Ectodermal cell (in vitro differentiated cells): ENCODE results near the gene MAP4K1.
"Not testable (repeated sequence)": the region's sequence is repeated elsewhere in the genome, so short reads cannot be mapped to it uniquely, and the experiment has no call there.

Experiments
- H3K27ac ChIP-seq: 2 replicates; pipeline ENCODE4 v1.7.0; 2013; ENCODE audit warnings: mild to moderate bottlenecking, low read depth, low read length; ENCODE audit not compliant: insufficient read depth, poor library complexity, severe bottlenecking
- H3K27me3 ChIP-seq: 2 replicates; pipeline ENCODE4 v1.7.0; 2013; ENCODE audit warnings: mild to moderate bottlenecking, low read length; ENCODE audit not compliant: insufficient read depth, control insufficient read depth, poor library complexity, severe bottlenecking
- H3K36me3 ChIP-seq: one replicate; pipeline ENCODE4 v1.7.0; 2013; ENCODE audit warnings: low read length; ENCODE audit not compliant: control insufficient read depth, insufficient read depth
- H3K4me1 ChIP-seq: one replicate; pipeline ENCODE4 v1.7.0; 2013; ENCODE audit warnings: low read length; ENCODE audit not compliant: control insufficient read depth, insufficient read depth
- H3K4me3 ChIP-seq: 2 replicates; pipeline ENCODE4 v1.7.0; 2013; ENCODE audit warnings: low read depth, low read length, control low read depth; ENCODE audit not compliant: insufficient read depth
- H3K9me3 ChIP-seq: 2 replicates; pipeline ENCODE4 v1.7.0; 2013; ENCODE audit warnings: mild to moderate bottlenecking, low read length, moderate library complexity; ENCODE audit not compliant: control insufficient read depth
- WGBS, 2 experiments: methylation state at CpG; one replicate each; pipeline ENCODE4 v1.1.7; 2013; ENCODE audit warnings: missing lambda C conversion rate in 2 of 2; 5-methylcytosine and 5-hydroxymethylcytosine counted together

MAP4K1 gene

DNA sequence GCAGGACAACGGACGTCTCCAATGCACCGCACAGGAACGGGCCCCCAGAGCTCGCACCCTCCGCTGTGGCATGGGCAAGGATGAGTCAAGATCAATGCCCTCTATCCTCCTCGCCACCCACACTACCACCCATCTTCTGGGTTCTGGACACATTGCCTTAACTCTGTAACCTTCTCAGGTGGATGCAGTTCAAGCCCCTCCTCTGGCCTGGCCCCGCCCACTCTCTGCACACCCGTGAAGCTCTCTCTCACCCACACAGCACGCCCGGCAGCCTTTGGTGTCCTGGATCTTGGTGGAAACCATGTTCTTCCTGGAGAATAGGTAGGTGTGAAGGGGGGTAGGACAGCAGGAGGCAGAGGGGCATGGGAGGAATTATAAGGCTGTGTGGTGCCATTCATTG lies 20.7 kb downstream of the MAP4K1 start:
- WGBS, 2 experiments = 87 to 89% methylated on average over 11 of the region's 11 CpGs
- Histone ChIP-seq H3K9me3 (no peaks in the 10 kb centered on the region), H3K36me3 (no peaks in the 10 kb centered on the region), H3K27me3 (no peaks in the 10 kb centered on the region), H3K4me3 (no peak overlapping the region), H3K4me1 (no peaks in the 10 kb centered on the region), H3K27ac (no peak overlapping the region)

DNA sequence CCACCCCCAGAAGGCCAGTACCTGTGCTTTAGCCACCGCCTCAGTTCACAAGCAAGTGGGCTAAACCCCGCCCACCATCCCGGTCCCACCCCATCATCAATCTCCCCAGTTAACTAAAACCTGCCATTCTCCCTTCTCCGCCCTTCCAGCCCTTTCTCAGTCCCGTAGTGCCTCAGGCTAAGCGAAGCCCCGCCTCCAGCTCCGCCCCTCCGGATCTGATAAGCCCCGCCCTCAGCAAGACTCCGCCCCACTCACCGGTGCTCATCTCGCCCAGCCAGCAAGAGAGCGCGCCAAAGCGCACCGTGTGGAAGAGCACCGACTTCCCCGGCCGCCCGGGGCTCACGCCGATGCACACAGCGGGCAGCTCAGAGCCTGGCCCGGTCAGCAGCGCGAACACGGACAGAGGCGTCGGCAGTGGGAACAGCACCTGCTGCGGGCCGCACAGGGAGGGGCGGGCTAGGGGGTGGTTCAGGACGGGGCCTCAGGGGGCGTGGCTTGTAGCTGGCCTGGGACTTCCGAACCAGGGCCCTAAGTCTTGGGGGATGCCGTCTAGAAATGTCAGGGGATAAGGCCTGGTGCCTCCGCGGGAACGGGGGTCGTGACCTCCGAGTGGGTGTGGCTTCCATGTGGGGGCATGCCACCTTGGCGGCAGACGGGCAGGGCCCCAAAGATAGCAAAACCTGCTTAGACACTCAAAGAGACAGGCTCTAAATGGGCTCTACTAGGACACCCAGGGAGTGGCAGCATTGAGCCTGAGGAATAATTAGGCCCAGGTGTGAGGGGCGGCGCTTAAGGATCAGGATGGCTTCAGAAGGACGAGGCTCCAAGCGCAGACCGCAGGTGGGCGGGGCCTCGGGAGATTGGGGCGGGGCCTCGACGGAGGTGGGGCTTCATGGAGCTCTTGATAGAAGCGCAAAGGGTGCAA lies 21.4 kb downstream of the MAP4K1 start:
- WGBS, 2 experiments = 3 to 5% methylated on average over 55 of the region's 55 CpGs
- no peaks in the 10 kb centered on the region for H3K27me3 ChIP-seq
- no peaks in the 10 kb centered on the region for H3K4me1 ChIP-seq
- no peaks in the 10 kb centered on the region for H3K36me3 ChIP-seq
- H3K27ac ChIP-seq = peak overlapping the region; percentile 11
- H3K9me3 ChIP-seq = no peaks in the 10 kb centered on the region
- peak overlapping the region; percentile 41 for H3K4me3 ChIP-seq

DNA sequence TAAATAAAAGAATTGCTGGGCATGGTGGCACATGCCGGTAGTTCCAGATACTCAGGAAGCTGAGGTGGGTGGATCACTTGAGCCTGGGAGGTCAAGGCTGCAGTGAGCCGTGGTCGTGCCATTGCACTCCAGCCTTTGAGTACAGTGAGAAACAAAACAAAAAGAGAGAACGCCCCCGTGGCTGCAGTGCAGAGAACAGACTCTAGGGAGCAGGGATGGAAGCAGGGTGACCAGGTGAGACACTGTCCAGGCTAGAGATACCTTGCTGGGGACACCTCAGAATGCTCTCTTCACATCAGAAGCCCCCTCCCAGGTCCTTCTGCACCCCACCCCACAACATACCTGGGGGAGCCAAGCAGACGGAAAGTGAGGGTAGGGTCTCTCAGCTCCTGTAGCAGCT lies 24.8 kb downstream of the MAP4K1 start:
- H3K27me3 ChIP-seq = no peaks in the 10 kb centered on the region
- H3K4me1 ChIP-seq = no peaks in the 10 kb centered on the region
- no peaks in the 10 kb centered on the region for H3K36me3 ChIP-seq
- H3K4me3 ChIP-seq = no peak overlapping the region
- WGBS, 2 experiments = 73 to 77% methylated on average over 6 of the region's 6 CpGs
- H3K27ac ChIP-seq = no peak overlapping the region
- H3K9me3 ChIP-seq = no peaks in the 10 kb centered on the region

DNA sequence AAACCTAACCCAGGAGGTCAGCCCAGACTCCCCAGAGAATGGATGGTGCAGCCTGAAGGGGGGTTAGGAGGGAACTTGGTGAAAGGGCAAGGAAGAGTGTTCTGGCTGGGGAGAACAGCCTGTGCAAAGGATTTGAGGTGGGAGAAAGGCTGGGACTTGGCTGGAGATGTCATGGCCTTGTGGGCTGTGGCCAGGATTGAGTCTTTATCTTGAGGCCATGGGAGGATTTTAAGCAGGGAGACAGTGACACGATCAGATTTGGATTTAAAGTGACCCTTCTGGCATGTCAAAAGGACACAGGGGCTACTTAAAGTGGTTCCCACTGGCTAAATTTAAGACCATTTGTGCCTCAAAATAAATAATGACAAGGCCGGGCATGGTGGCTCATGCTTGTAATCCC lies 29.7 kb downstream of the MAP4K1 start:
- H3K9me3 ChIP-seq = no peaks in the 10 kb centered on the region

DNA sequence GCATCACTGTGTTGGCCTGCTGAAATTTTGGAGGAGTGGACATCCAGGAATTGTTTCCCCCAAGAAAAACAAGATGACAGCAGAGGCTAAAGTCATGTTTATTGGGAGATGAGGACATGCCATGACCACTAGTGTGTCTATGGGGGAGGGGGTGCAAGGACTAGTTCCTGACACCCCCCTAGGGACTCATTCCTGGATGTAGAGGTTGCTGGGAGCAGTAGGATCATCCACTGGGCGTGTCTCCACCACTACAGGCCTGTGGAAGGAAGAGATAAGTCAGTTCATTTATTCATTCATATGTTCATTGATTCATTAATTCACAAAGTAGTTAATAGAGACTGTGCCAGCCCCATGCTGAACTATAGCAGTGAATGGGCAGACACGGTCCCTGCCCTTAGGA lies 30.2 kb downstream of the MAP4K1 start:
- Histone ChIP-seq H3K27ac (no peak overlapping the region), H3K36me3 (no peaks in the 10 kb centered on the region), H3K4me3 (no peak overlapping the region), H3K27me3 (no peaks in the 10 kb centered on the region), H3K9me3 (no peaks in the 10 kb centered on the region), H3K4me1 (no peaks in the 10 kb centered on the region)
- WGBS, 2 experiments = 94 to 95% methylated on average over 1 to 2 of the region's 2 CpGs

More for the DNA sequence above, 29.7 kb downstream of the MAP4K1 start:
- Histone ChIP-seq H3K4me3 (no peak overlapping the region), H3K27ac (no peak overlapping the region), H3K36me3 (no peaks in the 10 kb centered on the region), H3K27me3 (no peaks in the 10 kb centered on the region), H3K4me1 (no peaks in the 10 kb centered on the region)
- 93% methylated on average over 2 of the region's 2 CpGs for WGBS, 2 experiments

DNA sequence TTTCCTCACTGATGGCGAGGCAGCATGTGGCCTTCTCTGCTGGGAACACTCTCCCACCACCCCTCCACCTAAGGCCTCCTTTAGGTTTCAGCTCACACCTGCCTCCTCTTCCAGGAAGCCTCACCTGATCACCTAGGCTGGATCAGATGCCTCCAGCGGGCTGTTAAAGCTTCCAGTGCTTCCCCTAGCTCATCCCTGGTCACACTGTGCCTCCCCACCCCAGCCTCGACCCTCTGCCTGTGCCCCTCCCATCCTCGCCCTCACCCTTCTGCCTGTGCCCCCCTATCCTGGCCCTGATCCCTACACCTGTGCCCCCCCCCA lies 33.8 kb downstream of the MAP4K1 start:
- H3K4me1 ChIP-seq = no peaks in the 10 kb centered on the region
- 80 to 85% methylated on average over 4 of the region's 4 CpGs for WGBS, 2 experiments
- no peaks in the 10 kb centered on the region for H3K9me3 ChIP-seq
- no peak overlapping the region for H3K27ac ChIP-seq
- no peaks in the 10 kb centered on the region for H3K36me3 ChIP-seq
- no peak overlapping the region for H3K4me3 ChIP-seq
- H3K27me3 ChIP-seq = no peaks in the 10 kb centered on the region

DNA sequence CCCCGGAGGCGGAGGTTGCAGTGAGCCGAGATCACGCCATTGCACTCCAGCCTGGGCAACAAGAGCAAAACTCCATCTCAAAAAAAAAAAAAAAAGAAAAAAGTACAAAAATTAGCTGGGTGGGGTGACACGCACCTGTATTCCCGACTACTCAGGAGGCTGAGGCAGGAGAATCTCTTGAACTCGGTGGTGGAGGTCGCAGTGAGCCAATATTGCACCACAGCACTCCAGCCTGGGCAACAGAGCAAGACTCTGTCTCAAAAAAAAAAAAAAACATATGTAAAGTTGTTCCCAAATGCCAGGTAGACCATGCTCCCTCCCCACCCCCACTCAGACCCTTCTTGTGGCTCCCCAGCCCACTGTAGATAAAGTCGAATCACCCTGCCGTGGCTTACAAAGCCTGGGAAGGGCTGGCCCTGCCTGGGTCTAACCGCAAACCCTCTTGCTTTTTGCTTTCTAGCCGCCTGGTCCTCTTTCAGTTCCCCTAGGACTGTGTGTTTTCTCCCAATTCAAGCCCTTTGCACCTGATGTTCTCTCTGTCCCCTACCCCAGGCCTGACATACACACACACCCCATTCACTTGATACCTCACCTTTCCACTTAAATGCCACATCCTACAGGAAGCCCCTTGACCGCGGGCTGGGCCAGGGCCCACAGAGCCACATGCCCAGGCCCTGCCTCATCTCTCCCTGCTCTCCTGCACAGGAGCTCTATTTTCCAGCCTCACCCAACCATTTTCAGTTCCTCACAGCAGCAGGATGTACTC lies 34.4 kb downstream of the MAP4K1 start:
- H3K4me3 ChIP-seq = no peak overlapping the region
- no peaks in the 10 kb centered on the region for H3K27me3 ChIP-seq
- H3K9me3 ChIP-seq = no peaks in the 10 kb centered on the region
- 92 to 95% methylated on average over 13 to 14 of the region's 14 CpGs for WGBS, 2 experiments
- no peaks in the 10 kb centered on the region for H3K4me1 ChIP-seq
- H3K27ac ChIP-seq = no peak overlapping the region
- H3K36me3 ChIP-seq = no peaks in the 10 kb centered on the region

DNA sequence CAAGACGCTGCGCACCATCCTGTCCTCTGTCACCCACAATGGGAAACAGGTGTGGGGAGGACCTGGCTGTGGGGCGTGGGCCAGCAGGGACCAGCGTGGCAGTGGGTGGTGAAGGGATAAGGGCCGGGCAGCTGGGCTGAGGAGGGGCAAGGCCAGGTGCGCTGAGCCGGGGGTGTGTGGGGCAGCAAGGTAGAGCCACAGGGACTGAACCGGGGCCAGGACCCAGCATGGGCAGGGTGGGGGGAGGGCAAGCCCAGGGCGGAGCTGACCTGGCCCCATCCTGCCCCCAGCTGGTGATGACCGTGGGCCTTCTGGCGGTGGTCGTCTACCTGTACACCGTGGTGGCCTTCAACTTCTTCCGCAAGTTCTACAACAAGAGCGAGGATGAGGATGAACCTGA lies 37.7 kb downstream of the MAP4K1 start:
- 93 to 95% methylated on average over 15 of the region's 15 CpGs for WGBS, 2 experiments

DNA sequence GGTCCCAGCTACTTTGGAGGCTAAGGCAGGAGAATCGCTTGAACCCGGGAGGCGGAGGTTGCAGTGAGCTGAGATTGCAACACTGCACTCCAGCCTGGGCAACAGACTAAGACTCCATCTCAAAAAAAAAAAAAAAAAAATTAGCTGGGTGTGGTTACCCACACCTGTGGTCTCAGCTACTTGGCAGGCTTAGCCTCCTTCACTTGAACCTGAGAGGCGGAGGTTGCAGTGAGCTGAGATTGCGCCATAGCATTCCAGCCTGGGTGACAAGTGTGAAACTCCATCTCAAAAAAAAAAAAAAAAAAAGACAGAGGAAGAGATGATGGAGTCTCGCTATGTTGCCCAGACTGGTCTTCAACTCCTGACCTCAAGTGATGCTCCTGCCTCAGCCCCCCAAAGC lies 38.4 kb downstream of the MAP4K1 start:
- not testable (repeated sequence) for H3K27ac ChIP-seq, H3K27me3 ChIP-seq, H3K4me3 ChIP-seq, H3K36me3 ChIP-seq, H3K9me3 ChIP-seq, H3K4me1 ChIP-seq
- 94 to 96% methylated on average over 6 of the region's 6 CpGs for WGBS, 2 experiments

More for the DNA sequence above, 37.7 kb downstream of the MAP4K1 start:
- H3K9me3 ChIP-seq = no peaks in the 10 kb centered on the region
- no peaks in the 10 kb centered on the region for H3K36me3 ChIP-seq
- H3K27me3 ChIP-seq = no peaks in the 10 kb centered on the region
- no peak overlapping the region for H3K27ac ChIP-seq
- no peaks in the 10 kb centered on the region for H3K4me1 ChIP-seq
- no peak overlapping the region for H3K4me3 ChIP-seq

DNA sequence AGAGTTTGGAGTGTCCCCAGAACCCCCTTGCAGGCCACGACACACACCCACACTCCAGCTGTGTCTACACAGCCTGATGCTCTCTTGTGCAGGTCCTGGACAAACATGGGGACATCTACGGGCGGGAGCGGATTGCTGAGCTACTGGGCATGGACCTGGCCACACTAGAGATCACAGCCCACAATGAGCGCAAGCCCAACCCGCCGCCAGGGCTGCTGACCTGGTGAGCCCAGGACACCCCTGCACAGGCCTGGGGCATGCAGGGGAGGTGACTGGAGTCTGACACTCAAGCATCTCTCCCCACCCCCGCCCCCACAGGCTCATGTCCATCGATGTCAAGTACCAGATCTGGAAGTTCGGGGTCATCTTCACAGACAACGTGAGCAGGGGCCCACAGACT lies 39.9 kb downstream of the MAP4K1 start:
- Histone ChIP-seq H3K4me1 (no peaks in the 10 kb centered on the region), H3K9me3 (no peaks in the 10 kb centered on the region), H3K27me3 (no peaks in the 10 kb centered on the region), H3K27ac (no peak overlapping the region), H3K36me3 (no peaks in the 10 kb centered on the region), H3K4me3 (no peak overlapping the region)
- WGBS, 2 experiments = 96% methylated on average over 11 of the region's 11 CpGs
